Dedifferentiated amniotic fluid mesenchymal stem cell (primary cell): ENCODE data around the gene LBP.
"Not testable (repeated sequence)": the region's sequence is repeated elsewhere in the genome, so short reads cannot be mapped to it uniquely, and the experiment has no call there.

Source experiments
- DNase-seq: peaks from one replicate; pipeline ENCODE4 v3.0.0-alpha.2; 2016; ENCODE audit errors: extremely low spot score

The LBP gene, protein sequence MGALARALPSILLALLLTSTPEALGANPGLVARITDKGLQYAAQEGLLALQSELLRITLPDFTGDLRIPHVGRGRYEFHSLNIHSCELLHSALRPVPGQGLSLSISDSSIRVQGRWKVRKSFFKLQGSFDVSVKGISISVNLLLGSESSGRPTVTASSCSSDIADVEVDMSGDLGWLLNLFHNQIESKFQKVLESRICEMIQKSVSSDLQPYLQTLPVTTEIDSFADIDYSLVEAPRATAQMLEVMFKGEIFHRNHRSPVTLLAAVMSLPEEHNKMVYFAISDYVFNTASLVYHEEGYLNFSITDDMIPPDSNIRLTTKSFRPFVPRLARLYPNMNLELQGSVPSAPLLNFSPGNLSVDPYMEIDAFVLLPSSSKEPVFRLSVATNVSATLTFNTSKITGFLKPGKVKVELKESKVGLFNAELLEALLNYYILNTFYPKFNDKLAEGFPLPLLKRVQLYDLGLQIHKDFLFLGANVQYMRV

DNA sequence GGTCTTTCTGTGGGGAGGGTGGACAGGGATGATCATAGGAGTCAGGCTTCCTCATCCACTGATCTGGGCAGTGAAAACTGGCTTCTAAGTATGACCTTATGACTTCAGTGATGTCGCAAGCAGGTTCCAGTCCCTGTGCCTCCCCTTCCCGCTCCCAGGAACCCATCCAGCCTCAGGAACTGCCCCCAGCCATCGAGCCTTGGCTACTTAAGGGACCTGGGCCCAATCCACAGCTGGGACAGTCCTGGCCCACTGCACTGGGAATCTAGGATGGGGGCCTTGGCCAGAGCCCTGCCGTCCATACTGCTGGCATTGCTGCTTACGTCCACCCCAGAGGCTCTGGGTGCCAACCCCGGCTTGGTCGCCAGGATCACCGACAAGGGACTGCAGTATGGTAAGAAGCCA lies at the start of gene LBP:
Gene LBP, plus strand, starts transcription at position 236 of the 405 bp plus-strand sequence. Its CDS starts 35 bp downstream, at position 271.
- no peak for DNase-seq

DNA sequence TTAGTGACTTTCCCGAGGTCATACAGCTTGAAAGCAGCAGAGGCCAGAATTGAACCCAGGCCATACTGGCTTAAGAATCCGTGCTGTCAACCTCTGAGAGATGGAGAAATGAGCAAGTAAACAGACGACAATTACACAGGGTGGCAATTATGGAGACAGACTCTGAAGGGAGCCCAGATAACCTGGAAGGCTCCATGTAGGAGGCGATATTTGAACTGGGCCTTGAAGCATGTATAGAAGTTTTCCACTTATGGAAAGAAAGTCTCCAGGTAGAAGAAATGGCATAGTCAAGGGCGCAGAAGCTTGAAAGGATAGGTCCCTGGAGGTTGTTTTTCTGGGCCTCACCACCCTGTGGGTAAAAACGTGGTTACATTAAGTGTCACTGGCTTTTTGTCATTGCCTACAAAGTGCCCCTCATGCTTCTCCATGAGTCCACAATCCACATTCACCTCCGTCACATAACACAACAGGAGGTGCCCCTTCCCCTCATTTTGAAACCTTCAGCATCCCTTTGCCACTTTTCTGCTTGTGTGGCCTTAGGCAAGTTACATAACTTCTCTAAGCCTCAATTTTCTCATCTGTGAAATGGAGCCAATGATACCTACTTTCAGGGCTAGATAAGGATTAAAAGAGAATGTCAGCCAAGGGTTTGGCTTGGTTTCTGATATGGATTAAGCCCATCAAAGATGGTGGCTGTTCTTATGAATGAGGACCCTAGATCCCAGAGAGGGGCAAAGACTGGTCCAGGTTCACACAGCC lies 48.2 kb upstream of the LBP start:
- no peak for DNase-seq

DNA sequence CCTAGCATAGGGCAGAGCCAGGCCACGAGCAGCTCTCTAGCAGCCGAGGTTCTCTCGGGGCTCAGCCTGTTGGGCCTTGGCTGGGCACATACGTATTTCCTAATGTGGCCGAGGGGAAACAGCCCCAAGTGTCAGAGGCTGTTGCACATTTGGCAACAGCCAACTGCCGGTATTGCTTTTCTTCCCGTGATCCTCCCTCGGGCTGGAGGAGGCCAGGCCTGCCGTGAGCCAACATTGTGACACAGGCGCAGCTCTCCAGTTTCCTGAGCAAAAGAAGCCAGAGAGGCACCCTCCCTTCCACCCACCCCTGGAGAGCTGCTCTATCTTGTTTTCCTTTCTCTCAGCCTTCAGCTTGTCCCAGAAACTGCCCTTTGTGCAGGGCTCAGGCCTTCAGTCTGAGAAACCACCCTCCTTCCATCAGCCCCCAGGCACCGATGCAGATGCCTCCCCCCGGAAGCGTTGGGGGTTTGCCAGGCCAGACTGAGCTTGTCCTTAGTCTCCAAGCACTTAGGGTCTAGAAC lies 47.5 kb upstream of the LBP start:
- DNase-seq: no peak

DNA sequence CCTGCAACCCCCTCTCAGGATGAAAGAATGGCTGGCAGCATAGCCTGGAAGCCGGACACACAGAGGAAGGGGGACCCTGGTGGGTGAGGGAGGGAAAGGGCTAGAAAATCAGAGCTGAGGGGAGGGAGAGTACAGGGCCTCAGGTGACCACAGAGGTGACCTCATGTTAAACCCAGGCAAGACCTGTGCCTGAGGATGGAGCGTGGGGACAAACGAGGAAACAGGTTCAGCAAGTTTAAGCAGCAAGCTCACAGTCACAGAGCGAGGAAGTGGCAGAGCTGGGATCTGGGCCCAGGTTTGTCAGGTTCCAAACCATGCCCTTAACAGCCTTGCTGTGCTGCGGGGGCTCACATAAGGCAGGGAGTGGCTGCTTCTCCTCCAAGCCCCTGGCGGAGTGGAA lies 46.3 kb upstream of the LBP start:
- DNase-seq: no peak

DNA sequence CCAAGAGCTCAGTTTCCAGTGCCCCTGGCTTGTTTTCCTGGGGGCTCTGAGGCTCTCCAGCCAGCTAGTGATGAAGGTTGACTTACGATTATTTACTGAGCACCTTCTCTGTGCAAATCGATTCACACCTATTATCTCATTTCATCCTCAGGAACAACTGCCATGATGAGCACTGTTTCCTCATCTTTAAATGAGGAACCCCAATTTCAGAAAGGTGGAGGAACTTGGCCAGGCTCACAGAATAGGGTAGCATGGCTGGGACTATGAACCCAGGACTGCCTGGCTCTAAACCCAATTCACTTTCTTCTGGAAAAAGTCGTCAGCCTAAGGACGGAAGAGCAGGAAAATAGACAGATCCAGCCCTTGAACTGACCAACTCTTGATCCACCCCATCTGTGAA lies 45.8 kb upstream of the LBP start:
- no peak for DNase-seq

DNA sequence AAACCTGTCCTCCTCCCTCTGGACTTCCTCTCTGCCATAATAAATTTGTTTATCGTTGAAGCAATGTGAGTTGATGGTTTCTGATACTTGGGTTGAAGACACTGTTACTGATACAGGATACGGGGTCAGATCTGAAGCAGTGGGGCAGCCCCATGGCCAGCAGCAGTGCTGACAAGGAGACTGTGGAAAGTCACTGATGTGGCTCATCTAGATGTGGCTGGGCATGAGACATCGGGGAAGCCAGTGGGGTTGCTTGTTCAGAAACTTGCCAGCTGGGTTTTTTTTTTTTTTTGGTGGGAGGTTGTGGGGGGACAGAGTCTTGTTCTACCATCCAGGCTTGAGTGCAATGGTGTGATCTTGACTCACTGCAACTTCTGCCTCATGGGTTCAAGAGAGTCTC lies 45.0 kb upstream of the LBP start:
- no peak for DNase-seq

DNA sequence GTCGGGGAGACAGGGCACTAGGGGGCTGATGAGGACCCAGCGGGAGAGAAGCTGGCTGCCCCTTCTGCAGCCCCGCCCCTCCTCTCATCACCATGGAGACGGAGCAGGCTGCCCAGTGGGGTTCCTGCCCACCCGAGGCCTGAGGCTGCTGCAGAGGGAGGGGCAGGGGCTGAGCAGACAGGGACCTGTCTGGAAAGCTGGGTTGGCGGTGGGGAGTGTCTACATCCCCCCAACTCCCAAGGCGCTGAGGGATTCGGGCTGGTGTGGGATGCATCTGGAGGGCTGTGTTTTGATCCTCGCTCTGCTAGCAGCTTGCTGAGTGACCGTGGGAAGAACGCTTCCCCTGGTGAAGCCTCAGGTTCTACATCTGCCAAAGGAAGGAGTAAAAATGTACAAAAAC lies 43.5 kb upstream of the LBP start:
- no peak for DNase-seq

DNA sequence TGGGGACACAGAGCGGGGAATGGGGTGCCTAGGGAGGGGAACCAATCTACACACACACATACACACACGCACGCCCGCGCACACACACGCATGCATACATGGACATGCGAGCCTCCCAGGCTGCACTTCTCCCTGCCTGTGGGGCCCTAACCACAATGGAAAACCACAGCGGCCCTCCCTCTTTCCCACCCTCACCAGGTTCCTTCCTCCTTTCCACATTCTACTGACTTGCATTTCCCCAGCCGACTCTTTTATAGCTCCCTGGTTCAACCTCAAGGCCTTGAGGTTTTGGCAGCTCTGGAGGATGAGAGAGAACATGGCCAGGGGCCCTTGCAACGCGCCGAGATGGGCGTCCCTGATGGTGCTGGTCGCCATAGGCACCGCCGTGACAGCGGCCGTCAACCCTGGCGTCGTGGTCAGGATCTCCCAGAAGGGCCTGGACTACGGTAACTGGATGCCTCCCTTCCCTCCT lies 42.3 kb upstream of the LBP start, which contains the start of gene BPI:
Gene BPI, plus strand, starts transcription at position 249 of the 472 bp plus-strand sequence. Its CDS starts 68 bp downstream, at position 317.
- no peak for DNase-seq

DNA sequence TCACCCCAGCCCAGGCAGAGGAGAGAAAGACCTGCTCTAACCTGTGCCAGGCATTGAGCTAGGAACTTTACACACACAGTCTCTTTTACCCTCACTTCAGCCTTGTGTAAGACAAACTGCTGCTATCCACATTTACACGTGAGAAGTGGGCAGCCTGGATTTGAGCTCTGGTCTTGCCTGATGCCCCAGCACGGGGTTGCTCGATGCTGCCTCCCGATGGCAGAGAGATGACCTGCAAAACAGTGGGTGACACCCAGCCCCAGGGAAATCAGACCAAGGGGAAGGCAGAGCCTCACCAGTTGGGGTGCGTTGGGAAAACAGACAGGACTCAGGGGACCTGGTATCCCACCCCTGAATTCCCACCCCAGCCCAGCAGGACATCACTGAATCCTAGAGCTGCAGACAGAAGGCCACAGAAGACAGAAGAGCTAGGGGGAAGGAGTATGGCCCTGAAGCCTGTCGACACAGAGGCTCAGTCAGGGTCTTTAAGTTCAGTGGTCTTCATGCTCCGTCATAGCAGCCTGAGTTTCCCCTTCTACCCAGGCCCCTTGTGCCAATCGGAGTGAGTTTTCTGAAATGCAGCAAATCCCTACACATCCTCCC lies 41.3 kb upstream of the LBP start:
- no peak for DNase-seq

DNA sequence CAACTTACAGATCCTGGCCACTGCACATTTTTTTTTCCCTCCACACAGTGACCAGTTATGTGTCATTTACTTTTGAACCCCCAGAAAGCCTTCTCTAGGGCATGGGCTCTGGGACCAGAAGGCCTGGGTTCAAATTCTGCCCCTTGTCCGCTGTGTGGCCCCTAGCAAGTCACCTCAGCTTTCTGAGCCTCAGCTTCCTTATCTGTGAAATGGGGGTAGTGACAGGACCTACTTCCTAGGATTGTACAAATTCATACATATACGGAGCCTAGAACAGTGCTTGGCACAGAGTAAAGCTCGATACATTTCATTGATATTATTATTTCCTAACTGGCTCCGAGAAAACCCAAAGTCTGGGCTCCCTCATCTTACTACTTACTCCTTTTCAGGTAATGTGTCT lies 40.7 kb upstream of the LBP start:
- no peak for DNase-seq

DNA sequence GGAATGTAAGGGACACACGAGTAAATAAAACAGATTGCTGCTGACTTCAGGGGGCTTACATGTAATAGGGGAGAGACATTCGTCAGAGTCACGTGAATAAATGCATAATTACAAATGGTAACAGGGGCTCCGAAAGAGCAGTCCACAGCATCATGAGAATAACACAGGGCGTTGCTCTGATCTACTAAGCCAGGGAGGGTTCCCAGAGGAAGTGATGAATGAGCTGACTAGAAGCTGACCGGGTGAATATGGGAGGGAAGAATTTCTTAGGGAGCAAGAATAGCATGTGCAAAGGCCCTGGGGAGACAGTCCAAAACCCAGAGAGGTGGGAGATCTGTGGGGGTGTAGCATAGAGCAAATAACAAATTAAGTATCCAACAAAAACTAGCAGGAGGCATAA lies 39.9 kb upstream of the LBP start:
- no peak for DNase-seq

DNA sequence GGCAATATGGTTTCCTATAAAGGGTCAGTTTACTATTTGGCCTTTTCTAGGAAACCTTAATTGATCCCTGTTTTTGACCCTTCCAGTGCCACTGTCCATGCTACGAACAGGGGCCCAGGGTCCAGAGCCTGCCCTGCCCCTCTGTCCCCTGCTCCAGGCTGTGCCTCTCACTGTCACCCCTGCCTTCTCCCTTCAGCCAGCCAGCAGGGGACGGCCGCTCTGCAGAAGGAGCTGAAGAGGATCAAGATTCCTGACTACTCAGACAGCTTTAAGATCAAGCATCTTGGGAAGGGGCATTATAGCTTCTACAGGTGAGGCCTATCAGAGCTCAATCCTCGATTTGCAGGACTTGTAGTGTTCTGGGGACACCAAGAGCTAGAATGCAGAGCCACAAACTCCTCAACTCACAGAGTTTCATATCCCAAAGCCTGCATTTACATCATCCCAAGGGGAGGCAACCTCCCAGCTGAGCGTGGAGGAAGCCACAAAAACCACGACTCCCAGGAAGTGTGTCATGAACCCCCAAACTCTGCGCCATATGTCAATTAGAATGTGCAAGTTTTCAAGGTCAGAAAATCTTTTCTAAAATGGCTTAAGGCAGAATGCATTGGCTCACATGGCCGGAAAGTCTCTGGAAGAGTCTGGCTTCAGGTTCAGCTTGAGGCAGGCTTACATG lies 38.8 kb upstream of the LBP start:
- no peak for DNase-seq

DNA sequence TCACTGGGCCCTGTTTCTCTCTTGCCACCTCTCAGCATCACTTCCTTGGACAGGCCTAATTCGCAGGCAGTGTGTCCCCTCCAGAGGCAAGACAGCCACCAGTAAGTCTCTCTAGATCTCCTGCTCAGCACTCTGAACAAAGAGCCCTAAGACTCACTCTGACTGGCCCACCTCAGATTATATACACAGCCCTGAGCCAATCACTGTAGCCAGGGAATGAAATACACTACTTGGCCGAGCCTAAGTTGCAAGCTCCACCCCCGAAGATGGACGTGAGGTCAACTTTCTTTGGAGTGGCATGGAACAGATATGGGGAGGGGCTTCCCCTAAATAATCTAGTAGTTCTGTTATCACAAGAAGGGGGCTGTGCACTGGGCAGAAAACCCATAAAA lies 38.2 kb upstream of the LBP start:
- no peak for DNase-seq

DNA sequence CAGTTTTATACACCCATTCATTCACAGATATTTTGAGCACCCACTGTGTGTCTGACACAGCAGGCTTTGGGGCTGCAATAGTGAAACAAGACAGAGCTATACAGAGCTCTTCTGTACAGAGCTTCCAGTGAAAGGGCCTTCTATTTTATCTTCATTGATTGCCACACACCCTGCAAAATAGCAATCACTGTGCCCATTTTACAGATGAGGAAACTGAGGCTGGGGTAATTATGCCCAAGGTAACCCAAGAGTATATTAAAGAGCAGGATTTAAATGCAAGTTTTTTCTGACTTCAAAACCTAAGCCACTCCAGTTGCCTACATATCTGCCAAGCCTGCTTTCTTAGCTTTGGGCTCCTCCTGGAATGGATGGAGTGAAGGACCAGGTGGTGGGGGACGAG lies 37.8 kb upstream of the LBP start:
- DNase-seq: no peak

DNA sequence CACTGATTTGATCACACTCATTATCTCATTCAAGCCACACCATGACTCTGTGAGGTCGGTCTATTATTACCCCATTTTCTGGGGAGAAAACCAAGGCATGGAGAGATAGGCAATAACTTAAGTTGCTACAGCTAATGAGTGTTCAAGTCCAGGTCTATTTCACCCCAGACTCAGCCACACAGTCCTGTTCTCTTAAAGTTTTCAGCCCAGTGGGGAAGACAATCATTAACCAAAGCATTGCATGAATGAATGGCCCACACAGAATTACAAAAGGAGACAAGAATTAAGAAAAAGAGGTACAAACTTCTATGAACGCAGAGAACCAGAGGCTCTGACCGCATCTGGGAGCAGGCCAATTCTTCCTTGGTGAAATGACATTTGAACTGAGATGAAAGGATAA lies 35.2 kb upstream of the LBP start:
- DNase-seq: no peak

DNA sequence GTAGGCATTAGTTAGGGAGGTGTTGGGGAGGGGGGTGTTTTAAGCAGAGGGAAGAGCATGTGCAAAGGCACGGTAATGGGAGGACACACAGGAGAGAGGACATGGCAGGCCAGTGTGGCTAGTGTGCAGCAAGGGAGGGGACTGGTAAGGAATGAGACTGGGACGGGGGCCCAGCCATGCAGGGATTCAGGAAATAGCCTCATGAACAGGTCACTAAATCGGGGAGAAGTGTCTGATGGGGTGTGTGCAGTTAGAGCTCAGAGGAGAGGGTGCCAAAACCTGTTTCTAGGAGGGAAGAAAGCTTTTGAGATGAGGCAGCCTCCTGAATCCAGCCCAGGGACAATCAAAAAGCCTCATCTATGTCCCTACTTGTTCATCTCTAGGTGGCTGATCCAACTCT lies 34.8 kb upstream of the LBP start:
- no peak for DNase-seq

DNA sequence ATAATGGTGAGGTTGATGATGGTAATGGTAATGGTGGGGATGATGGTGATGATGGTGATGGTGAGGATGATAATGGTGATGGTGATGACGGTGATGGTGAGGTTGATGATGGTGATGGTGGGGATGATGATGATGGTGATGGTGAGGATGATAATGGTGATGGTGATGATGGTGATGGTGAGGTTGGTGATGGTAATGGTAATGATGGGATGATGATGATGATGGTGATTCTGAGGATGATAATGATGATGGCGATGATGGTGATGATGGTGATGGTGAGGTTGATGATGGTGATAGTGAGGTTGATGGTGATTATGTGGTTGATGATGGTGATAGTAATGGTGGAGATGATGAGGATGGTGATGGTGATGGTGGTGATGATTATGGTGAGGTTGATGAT lies 32.6 kb upstream of the LBP start:
- DNase-seq: no peak

DNA sequence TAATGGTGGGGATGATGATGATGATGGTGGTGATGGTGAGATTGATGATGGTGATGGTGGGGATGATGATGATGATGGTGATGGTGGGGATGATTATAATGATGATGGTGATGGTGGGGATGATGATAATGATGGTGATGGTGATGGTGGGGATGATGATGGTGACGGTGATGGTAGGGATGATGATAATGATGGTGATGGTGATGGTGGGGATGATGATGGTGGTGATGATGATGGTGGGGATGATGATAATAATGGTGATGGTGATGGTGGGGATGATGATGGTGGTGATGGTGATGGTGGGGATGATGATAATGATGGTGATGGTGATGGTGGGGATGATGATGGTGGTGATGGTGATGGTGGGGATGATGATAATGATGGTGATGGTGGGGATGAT lies 31.9 kb upstream of the LBP start:
- not testable (repeated sequence) for DNase-seq

DNA sequence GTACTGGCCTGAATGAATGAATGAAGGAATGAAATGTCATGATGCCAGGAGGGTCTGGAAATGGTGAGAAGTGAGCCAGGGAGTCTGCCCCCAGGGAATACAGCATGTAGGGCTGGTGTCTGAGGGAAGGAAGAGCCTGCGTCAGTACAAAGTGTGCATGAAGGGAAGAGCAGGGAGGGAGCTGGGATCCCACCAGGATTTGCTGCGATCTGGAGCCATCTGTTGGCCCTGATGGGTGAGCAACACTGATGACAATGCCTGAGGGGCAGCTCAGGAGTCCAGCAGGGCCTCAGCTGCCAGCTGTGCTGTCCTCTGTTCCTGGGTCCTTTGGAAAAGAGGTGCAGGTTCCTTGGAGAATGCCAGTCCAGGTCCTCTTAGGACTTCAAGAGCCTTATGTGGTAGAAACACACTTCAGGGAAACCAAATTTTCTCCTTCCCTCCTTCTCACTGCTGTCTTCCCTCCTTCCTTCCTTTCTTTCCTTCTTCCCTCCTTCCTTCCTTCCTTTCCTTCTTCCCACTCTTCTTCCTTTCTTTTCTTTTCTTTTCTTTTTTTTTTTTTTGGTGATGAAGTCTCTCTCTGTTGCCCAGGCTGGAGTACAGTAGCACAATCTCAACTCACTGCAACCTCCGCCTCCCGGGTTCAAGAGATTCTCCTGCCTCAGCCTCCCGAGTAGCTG lies 30.9 kb upstream of the LBP start:
- no peak for DNase-seq

DNA sequence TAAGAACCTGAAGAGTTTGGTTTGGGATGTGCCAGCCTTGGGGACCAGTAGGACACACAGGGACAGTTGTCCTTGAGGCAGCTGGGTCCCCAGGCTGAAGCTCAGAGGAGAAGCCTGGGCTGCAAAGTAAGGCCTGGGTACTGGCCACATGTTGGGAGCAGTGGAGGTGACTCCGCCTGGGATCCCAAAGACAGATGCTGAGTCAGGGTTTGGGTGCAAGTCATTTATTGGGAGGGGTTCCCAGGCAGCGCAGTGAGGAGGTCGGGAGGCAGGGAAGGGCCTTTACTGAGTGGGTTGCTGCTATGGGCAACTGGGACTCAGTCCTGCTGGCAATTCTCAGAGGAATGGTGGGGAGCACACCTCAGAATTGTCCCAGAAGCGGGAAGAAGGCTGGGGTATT lies 29.9 kb upstream of the LBP start:
- no peak for DNase-seq

DNA sequence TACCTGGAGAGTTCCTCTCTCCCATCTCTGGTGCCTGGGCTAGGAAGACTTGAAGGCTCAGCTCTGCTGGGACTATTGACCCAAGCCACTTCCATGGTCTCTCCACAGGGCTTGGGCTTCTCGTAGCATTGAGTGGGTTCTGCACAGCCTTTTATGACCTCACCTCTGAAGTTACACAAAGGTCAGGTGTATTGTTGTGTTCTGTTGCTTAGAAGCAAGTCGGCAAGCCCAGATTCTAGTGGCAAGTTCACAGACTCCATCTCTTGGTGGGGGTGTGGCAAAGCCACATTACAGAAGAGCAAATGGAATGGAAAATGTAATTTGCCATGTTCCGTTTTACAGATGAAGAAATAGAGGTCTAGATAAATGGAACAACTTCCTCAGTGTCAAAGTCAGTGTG lies 28.9 kb upstream of the LBP start:
- DNase-seq: no peak
